Measurements from ENCODE around the gene PPTC7.

DNA sequence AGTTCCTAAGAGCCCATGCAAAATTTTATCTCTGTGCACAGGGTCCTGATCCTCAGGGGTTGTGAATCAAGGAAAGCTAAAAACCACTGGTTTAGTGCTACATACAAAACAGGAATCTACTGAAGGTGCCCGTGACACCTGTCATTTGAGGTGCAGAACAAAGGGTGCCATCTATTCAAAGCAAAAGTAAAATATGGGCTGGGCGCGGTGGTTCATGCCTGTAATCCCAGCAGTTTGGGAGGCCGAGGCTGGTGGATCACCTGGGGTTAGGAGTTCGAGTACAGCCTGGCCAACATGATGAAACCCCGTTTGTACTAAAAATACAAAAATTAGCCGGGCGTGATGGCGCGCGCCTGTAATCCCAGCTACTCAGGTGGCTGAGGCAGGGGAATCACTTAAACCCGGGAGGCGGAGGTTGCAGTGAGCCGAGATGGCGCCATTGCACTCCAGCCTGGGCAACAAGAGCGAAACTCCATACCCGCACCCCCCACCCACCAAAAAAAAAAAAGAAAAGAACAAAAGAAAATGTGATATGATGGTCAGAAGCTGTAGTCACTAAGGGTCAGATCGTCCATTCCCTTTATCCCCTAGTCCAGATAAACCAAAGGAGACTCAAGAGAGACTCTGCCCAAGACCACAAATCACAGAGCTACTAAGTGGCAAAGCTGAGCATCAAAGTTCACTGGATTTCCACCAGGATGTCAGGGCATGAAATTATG lies 3.4 kb downstream of the PPTC7 start:
- TF ChIP-seq ZNF274 (IDR thresholded peaks at IDR 0.05; ENCODE audit: low read length) (no peak), ZNF274 (tag by site-specific recombination; IDR thresholded peaks at IDR 0.05; ENCODE audit: borderline replicate concordance) (no peak), ZBTB20 (tag by site-specific recombination; IDR thresholded peaks at IDR 0.05) (no peak), YY1 (tag by site-specific recombination; IDR thresholded peaks at IDR 0.05) (no peak)
